Measurements from ENCODE around the gene VTI1B. TPM values are rescaled to one million over a fixed set of nuclear protein-coding genes. Genes with fewer than 3 reads are reported as not detected.

The VTI1B gene
- total RNA-seq, 4 donors from 2014 or later = 78.5 to 104 (median 83.3) TPM

GRCh38 chr14:67680941-67681340 lies 6.5 kb upstream of the VTI1B start:
- intact Hi-C loops (cut with DNase I) = no loop called here

GRCh38 chr14:67680121-67680602 lies 5.7 kb upstream of the VTI1B start:
- no peak overlapping the region for H3K27ac ChIP-seq (replicated peaks in 1 of 4)
- DNase-seq (ENCODE audit: extremely low spot score) = no peak
- H3K36me3 ChIP-seq = peaks cover 6 to 68% (median 32%) of the 10 kb centered on the region in 4 donors
- no peaks in the 10 kb centered on the region for H3K9me3 ChIP-seq
- intact Hi-C loops (cut with DNase I) = no loop called here
- H3K27me3 ChIP-seq = no peaks in the 10 kb centered on the region
- WGBS = 91% methylated on average over 3 of the region's 3 CpGs
- TF ChIP-seq POLR2AphosphoS5 (IDR thresholded peaks at IDR 0.05) (no peak), CTCF (IDR thresholded peaks at IDR 0.05) (no peak), POLR2A (IDR thresholded peaks at IDR 0.05; ENCODE audit: low read depth) (no peak), EP300 (IDR thresholded peaks at IDR 0.05) (no peak)
- H3K4me3 ChIP-seq = no peak overlapping the region
- peaks cover 3 to 5% (median 4%) of the 10 kb centered on the region in 4 donors for H3K4me1 ChIP-seq

More at GRCh38 chr14:67680941-67681340, 6.5 kb upstream of the VTI1B start:
- Histone ChIP-seq H3K4me1 (no peaks in the 10 kb centered on the region), H3K27ac (replicated peaks in 1 of 4) (no peak overlapping the region), H3K36me3 (peaks cover 6 to 76% (median 40%) of the 10 kb centered on the region in 4 donors), H3K4me3 (no peak overlapping the region), H3K9me3 (no peaks in the 10 kb centered on the region), H3K27me3 (no peaks in the 10 kb centered on the region)
- 75% methylated on average over 2 of the region's 2 CpGs for WGBS
- TF ChIP-seq POLR2A (IDR thresholded peaks at IDR 0.05; ENCODE audit: low read depth) = no peak
- no peak for TF ChIP-seq CTCF (IDR thresholded peaks at IDR 0.05)
- TF ChIP-seq EP300 (IDR thresholded peaks at IDR 0.05) = no peak
- TF ChIP-seq POLR2AphosphoS5 (IDR thresholded peaks at IDR 0.05) = no peak
- no peak for DNase-seq (ENCODE audit: extremely low spot score)

- H3K4me1 ChIP-seq = peaks cover 5 to 7% (median 6%) of the 10 kb centered on the region in 4 donors
- H3K36me3 ChIP-seq = peaks cover 6 to 56% (median 24%) of the 10 kb centered on the region in 4 donors
- intact Hi-C loops (cut with DNase I) = no loop called here
- H3K9me3 ChIP-seq = no peaks in the 10 kb centered on the region
- no peaks in the 10 kb centered on the region for H3K27me3 ChIP-seq
- no peak overlapping the region for H3K27ac ChIP-seq (replicated peaks in 1 of 4)
- 67% methylated on average over 2 of the region's 2 CpGs for WGBS
- DNase-seq (ENCODE audit: extremely low spot score) = no peak
- TF ChIP-seq POLR2AphosphoS5 (IDR thresholded peaks at IDR 0.05) (no peak), EP300 (IDR thresholded peaks at IDR 0.05) (no peak), POLR2A (IDR thresholded peaks at IDR 0.05; ENCODE audit: low read depth) (no peak), CTCF (IDR thresholded peaks at IDR 0.05) (no peak)
- H3K4me3 ChIP-seq = no peak overlapping the region
These were observed 4.6 kb upstream of the VTI1B start for GRCh38 chr14:67679006-67679405.

GRCh38 chr14:67675219-67675582 lies 769 bp upstream of the VTI1B start:
- intact Hi-C loops (cut with DNase I) = no loop called here
- peaks cover 30 to 38% (median 35%) of the 10 kb centered on the region in 4 donors for H3K4me1 ChIP-seq

More at GRCh38 chr14:67675219-67675582, 769 bp upstream of the VTI1B start:
- 40% methylated on average over 11 of the region's 16 CpGs for WGBS
- Histone ChIP-seq H3K27ac (replicated peaks in 1 of 4) (peak overlapping the region; percentile 93 to 97 (median 96)), H3K4me3 (peak overlapping the region; percentile 73 to 100 (median 94)), H3K27me3 (no peaks in the 10 kb centered on the region), H3K9me3 (no peaks in the 10 kb centered on the region), H3K36me3 (peaks cover 6 to 22% (median 11%) of the 10 kb centered on the region in 4 donors)
- TF ChIP-seq POLR2AphosphoS5 (IDR thresholded peaks at IDR 0.05) = no peak
- TF ChIP-seq CTCF (IDR thresholded peaks at IDR 0.05) = no peak
- TF ChIP-seq POLR2A (IDR thresholded peaks at IDR 0.05; ENCODE audit: low read depth) = no peak
- no peak for TF ChIP-seq EP300 (IDR thresholded peaks at IDR 0.05)
- no peak for DNase-seq (ENCODE audit: extremely low spot score)

Data from esophagus muscularis mucosa (tissue), 4 donors.